Sciatic nerve (tissue), 2 donors: Measurements from ENCODE around the gene MAEA. TPM values are rescaled to one million over a fixed set of nuclear protein-coding genes. Genes with fewer than 3 reads are reported as not detected.

Experiments used
- ATAC-seq: fragments of 200-7000 bp; cut with Tn5 transposase; one replicate; pipeline ENCODE4 v1.9.1; 2020; ENCODE audit warnings: mild to moderate bottlenecking, moderate library complexity
- DNase-seq: peaks from one replicate; pipeline ENCODE4 v3.0.0-alpha.2; 2020; ENCODE audit warnings: low spot score
- intact Hi-C: fragments of 100-400 bp; cut with DNase I; formaldehyde crosslinking; loops from one replicate; pipeline ENCODE4 v1.14.2; 2022
- total RNA-seq: library from RNA; stranded (reverse); fragmentation: NEBNext Ultra II Directional; extraction: Animal tissue kit (Norgen Biotek cat#: 25700); gene quantifications from one replicate; pipeline ENCODE4 v1.2.1, GENCODE V29; 2021
- donor health status: DM: no; HTN: no; CAD: no.
- donor health status: DM: no; HTN: no; CAD: no.

The MAEA gene
- total RNA-seq, 1 donor from 2014 or later: 68.6 TPM

GRCh38 chr4:1378559-1379231, 89.0 kb downstream of the MAEA start:
- DNase-seq (peak; percentile 50), ATAC-seq (no peak)
- intact Hi-C loops: no loop called here

DNA sequence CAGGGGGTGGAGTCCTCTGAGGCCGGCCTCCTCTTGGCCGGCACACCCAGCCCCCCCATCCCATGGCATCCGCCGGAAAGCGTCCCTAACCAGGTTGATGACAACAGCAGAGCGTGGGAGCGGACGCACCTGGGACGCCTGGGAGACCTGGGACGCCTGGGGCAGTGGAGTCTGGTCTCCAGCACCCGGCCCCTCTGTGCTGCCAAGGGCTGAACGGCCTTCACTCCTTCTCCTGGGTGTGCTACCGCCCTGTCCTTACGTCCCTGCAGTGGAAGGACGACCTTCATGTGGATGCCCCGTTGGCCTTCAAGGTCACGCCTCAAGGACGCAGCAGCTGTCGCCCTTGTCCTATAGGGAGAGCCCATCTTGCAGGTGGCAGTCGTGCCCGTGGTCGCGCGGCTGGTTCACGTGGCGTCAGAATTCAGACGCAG, 89.7 kb downstream of the MAEA start:
- DNase-seq (peak; percentile 51), ATAC-seq (no peak)
- intact Hi-C loops: no loop called here

GRCh38 chr4:1379801-1380331, 90.2 kb downstream of the MAEA start:
- intact Hi-C loops: no loop called here
- no peak for ATAC-seq
- DNase-seq: no peak

- intact Hi-C loops: no loop called here
- DNase-seq: peak; percentile 51
Observed at GRCh38 chr4:1380368-1381151, 90.9 kb downstream of the MAEA start.

GRCh38 chr4:1381181-1381621, 91.5 kb downstream of the MAEA start:
- DNase-seq (peak; percentile 34), ATAC-seq (no peak)
- intact Hi-C loops: no loop called here

More at GRCh38 chr4:1380368-1381151, 90.9 kb downstream of the MAEA start:
- no peak for ATAC-seq

DNA sequence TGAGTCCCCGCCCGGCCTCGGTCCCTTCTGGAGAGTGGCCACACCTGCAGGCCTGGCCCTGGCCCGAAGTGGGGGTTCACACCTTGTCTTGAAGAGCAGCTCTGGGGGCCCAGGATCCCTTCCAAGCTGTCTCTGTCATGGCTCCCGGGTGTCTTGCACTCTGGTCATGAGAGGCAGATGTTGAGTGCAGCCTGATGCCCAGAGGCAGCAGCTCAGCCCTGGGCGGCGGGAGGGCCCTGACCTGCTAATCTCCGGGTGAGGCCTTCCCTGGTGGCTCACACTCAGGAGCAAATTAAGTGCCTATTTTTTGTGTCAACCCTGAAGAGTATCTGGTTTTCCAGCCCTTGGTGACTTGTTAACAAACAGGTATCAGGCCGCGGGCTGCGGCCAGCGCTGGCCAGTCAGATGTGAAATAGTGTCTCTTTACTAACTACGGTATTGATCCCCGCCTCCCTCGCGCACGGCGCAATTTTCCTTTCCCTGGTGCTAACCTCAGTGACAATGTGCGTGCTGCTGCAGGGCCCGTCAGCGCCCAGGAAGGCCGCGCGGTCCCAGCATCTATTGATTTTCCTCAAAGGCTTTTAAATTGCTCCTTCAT, 92.4 kb downstream of the MAEA start:
- intact Hi-C loops: no loop called here
- DNase-seq (peak; percentile 51), ATAC-seq (no peak)

- intact Hi-C loops: no loop called here
- peak; percentile 47 for DNase-seq
- peak; percentile 21 for ATAC-seq
Observed at GRCh38 chr4:1382776-1383727, 93.4 kb downstream of the MAEA start.

DNA sequence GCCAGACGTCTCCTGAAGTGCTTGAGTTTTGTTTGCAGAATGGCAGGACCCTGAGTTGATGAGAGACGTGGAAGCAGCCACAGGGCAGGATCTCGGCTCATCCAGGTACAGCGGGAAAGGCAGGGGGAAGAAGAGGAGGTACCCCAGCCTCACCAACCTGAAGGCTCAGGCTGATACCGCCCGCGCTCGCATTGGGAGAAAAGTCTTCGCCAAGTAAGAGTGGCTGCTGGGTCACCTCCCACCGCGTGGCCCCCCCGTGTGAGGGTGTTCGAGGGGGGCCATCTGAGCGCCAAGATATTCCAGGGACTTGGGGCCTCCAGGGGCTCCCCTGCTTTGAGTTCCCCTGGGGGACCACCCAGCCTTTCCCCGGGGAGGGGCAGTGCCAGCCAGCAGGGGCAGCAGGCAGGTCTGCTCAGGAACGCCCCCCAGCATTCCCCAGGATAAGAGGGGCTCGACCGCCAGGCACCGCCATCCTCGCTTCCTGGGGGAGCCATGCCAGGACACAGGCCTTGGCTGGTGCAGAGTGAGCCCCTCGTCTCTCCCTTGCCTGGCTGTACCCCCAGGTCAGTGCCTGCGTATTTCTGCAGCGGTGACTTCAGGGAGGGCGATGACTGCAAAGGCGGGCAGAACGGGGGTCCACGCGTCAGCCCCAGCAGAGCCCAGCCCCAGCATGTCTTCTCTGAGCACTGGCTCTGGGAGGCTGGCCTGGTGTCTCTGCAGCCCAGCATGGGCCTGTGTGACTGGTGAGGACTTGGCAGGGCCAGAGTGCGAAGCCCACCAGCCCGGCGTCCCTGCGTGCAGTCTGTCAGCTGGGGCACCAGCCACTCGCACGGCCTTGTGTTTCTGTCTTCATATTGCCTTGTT, 94.3 kb downstream of the MAEA start:
- intact Hi-C loops: no loop called here

GRCh38 chr4:1384675-1385372, 95.1 kb downstream of the MAEA start:
- ATAC-seq: peak; percentile 34
- DNase-seq: peak; percentile 45
- intact Hi-C loops: no loop called here

More for the DNA sequence above, 94.3 kb downstream of the MAEA start:
- ATAC-seq (no peak), DNase-seq (peak; percentile 53)

DNA sequence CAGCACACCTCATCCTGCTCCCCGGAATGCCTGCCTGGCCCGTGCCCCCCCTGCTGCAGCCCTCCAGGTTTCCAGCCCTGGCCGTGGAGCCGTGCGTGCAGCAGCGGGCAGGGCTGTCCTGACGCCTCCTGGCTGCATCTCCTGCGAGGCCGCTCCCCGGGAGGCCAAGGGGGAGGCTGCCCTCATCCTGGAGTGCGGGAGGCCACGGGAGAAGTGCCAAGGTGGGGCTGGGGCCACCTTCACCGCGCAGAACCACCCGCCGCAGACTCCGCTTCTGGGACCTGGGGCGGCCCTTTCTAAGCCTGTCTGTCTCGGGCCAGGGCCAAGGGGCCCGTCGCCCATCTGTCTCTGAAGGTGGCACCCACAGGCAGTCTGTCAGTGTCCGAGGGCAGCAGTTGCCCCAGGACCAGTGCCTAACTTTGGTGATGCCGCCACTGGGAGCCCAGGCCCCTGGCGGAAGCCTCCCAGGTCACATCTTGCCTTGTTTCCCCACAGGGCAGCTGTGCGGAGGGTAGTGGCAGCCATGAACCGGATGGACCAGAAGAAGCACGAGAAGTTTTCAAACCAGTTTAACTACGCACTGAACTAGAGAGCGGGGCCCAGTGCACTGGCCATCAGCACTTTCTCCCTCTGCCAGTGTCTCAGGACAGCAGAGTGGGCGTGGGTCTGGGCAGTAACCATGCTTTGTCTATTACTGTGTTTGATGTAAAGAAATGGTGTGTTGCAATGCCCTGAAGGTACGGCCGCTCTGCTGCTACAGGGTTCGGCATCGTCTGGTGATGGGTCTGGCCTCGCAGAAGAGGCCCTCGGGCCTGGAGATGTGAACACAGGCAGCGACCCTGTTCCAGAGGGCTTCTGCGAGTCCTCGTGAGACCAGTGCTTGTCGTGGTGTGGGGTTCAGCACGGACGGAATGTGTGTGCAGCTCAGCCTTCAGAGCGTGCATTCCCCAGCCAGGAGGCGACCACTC, 96.0 kb downstream of the MAEA start:
- intact Hi-C loops: no loop called here
- ATAC-seq (no peak), DNase-seq (peak; percentile 50)

Other genes with a start within 250 kb of the MAEA start
- 17.9 TPM for gene RNF212, start 176.3 kb upstream of the MAEA start, total RNA-seq
- gene SPON2, start 117.3 kb upstream of the MAEA start, total RNA-seq: 35.6 TPM
- gene CTBP1, start 40.8 kb upstream of the MAEA start, total RNA-seq: 143 TPM
- 33.5 TPM for gene UVSSA, start 57.3 kb downstream of the MAEA start, total RNA-seq
- gene NKX1-1, start 116.6 kb downstream of the MAEA start, total RNA-seq: not detected